SH-SY5Y (cell line): ENCODE data around the gene PDE4B.

Source experiments
- GATA2 ChIP-seq: IDR thresholded peaks from 2 replicates; pipeline ENCODE4 v1.6.1; 2011; ENCODE audit warnings: mild to moderate bottlenecking, low read depth, low read length
- GATA3 ChIP-seq: IDR thresholded peaks from 2 replicates; pipeline ENCODE4 v1.6.1; 2011; ENCODE audit warnings: low read depth, mild to moderate bottlenecking, low read length, moderate library complexity

Gene PDE4B

GRCh38 chr1:65965112-65965996, 172.7 kb downstream of the PDE4B start:
- TF ChIP-seq GATA3 (no peak), GATA2 (no peak)

DNA sequence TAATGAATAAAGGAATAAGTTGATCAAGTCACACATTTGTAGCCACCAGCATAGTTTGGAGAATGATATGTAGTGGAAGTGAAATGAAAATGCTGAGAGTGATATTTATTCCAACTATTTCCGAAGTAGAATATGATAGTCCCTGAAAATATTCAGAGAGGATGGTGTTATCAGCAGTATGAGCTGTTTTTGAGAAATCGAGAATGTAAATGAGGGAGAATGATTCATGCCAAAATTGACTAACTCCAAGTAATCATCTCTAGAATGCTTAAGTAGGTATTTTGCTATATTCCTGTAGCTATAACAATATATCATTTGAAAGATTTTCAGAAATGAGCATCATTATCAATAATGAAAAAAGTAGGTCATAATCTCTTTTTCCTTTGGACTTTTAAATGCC, 178.9 kb downstream of the PDE4B start:
- no peak for TF ChIP-seq GATA2
- no peak for TF ChIP-seq GATA3

GRCh38 chr1:65975708-65976107, 183.0 kb downstream of the PDE4B start:
- TF ChIP-seq GATA3 (no peak), GATA2 (no peak)

GRCh38 chr1:65979136-65980044, 186.7 kb downstream of the PDE4B start:
- TF ChIP-seq GATA2 (no peak), GATA3 (no peak)

- TF ChIP-seq GATA3 (no peak), GATA2 (no peak)
Observed at GRCh38 chr1:65980237-65980636, 187.5 kb downstream of the PDE4B start.

DNA sequence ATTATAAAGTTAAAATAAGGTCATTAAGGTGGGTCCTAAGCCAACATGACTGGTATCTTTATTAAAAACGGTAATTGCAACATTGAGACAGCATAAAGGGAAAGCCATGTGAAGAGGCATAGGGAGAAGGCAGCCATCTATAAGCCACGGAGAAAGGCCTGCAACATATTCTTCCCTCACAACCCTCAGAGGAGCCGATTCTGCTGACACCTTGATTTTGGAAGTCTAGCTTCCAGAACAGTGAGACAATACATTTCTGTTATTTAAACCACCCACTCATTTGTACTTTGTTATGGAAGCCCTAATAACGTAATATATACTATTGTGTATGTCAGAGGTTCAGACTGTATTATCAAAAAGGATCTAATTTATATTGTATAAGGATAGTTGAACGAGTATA, 190.8 kb downstream of the PDE4B start:
- TF ChIP-seq GATA3 (no peak), GATA2 (no peak)

- TF ChIP-seq GATA3 = no peak
- TF ChIP-seq GATA2 = no peak
Observed at GRCh38 chr1:65985393-65986066, 192.8 kb downstream of the PDE4B start.

DNA sequence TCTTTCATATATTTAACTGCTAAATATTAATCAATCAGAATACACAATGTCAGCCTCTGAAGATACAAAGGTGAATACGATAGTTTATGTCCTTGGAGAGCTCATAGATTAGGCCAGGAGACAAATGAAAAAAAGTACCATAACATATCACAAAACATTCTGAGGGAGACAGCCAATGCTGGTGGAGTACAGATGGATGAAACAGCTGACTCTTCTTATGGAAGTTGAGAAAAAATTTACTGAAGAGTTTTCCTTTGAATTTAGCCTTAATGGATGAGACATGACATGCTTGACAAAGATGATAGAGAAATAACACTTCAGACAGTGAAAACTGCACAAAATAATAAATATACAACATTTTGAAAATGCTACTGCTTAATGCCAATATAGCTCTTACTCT, 193.5 kb downstream of the PDE4B start:
- TF ChIP-seq GATA2 (no peak), GATA3 (no peak)

DNA sequence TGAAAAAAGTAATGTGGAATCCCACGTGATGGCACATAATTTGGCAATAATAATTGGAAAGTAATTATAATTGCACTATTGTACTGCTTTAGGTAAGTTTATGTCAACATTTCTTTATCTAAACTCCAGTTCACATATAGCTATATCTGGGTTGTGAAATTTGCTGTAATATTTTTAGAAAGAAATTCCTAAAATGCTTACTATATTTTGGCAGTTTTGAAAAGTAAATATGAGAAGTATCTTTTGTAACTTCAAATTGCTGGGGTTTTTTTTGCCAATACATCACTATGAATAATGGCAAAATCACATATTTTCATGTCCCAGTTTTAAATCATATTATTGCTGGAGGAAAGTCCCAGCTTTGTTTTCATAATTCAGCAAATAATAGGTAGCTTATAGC, 197.5 kb downstream of the PDE4B start:
- TF ChIP-seq GATA2 (no peak), GATA3 (no peak)

GRCh38 chr1:65991694-65992093, 199.0 kb downstream of the PDE4B start:
- TF ChIP-seq GATA2 (no peak), GATA3 (no peak)

DNA sequence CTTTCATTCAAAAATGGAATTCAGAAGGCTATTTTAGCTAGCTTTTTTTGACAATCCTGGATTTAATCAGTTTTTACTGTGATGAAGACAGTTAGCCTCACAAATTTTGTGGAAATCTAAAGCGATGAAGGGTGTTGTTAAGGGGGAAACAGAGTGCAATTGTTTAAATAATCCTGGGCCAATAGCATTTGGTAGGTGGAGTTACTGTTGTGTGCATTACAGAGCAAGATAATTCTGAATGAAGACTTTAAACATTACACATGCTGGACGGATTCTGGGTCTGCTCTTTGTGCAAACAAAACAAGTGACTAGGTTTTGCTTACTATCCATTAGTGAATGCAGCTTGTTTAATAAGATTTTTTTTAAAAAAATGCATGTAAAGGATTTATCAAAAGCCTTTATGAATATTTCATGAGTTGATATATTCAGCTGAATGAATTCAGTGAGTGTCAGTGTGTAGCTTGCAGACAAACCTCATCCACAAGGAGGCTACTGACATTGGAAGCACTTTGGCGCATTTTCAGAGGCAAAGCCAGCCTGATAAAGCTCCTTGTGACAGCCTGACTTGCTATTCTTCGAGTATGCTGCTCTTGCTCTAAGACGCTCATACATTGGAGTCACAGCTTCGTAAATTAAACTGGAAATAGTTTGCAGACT, 199.6 kb downstream of the PDE4B start:
- TF ChIP-seq GATA3 (no peak), GATA2 (no peak)

GRCh38 chr1:65992831-65993271, 200.2 kb downstream of the PDE4B start:
- no peak for TF ChIP-seq GATA3
- TF ChIP-seq GATA2 = no peak

- TF ChIP-seq GATA2 (no peak), GATA3 (no peak)
Observed at GRCh38 chr1:65994223-65994622, 201.5 kb downstream of the PDE4B start.

DNA sequence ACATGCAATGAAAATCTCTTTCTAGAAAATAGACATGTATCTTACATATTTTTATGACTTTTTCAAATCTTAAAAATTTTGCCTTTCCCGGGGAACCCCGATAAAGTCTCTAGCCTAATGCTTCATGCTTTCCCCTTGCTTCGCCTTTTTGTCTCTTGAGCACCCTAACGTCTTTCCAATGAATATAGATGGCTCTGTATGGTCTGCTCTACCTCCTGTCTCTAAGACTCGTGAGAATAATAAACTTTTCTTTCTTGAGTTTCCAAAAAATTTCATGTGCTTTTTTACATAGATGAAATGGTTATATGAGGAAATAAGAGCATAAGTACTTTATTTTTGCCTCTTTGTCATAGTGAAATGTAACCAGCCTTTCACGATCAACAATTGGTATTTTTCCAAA, 202.6 kb downstream of the PDE4B start:
- TF ChIP-seq GATA2 = no peak
- TF ChIP-seq GATA3 = no peak
